Mucosa of gallbladder (tissue), 1 donor: Measurements from ENCODE around the gene SH3PXD2B. TPM values are rescaled to one million over a fixed set of nuclear protein-coding genes. Genes with fewer than 3 reads are reported as not detected.

Experiments
- DNase-seq: peaks from one replicate; pipeline ENCODE4 v3.0.0-alpha.2; 2020; ENCODE audit warnings: low spot score
- total RNA-seq: library from RNA; stranded (reverse); gene quantifications from one replicate; pipeline ENCODE4 v1.2.1, GENCODE V29; 2021
- donor health status: DM: no; HTN: no; CAD: no.

SH3PXD2B gene
- total RNA-seq = 30.6 TPM

DNA sequence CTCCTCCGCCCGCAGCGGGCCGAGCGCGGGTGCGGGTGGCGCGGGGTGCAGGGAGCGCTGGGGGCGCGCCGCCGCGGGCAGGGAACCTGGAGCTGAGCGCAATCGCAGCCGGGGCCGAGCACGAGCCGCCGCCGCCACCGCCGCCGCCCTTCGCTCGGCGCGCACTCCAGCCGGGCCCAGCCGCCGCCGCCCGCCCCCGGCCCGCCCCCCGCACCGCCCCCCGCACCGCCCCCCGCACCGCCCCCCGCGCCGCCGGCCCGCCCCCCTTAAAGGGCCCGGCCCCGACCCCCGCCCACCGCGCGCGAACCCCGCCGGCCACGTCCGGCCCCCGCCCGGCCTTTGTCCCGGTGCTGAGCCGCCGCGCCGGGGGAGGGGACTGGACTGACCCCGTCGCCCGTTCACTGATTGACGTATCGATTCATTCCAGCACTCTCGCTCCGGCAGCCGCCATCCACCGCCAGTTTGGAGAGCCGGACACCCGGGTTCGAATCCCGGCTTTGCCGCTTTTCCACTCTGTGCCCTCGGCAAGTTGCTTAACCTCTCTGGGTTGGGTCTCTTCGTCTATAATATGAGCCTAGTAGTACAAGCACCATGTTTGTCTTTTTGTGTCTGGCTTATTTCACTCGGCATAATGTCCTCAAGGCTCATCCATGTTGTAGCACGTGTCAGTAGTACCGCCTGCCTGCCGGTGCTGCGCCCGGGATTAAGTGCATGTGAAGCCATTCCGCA lies at the start of gene SH3PXD2B:
TSS of gene SH3PXD2B (minus strand) at position 168 of the 729 bp plus-strand sequence. CDS start 173 bp downstream, outside the sequence.
- DNase-seq = peak; percentile 75

DNA sequence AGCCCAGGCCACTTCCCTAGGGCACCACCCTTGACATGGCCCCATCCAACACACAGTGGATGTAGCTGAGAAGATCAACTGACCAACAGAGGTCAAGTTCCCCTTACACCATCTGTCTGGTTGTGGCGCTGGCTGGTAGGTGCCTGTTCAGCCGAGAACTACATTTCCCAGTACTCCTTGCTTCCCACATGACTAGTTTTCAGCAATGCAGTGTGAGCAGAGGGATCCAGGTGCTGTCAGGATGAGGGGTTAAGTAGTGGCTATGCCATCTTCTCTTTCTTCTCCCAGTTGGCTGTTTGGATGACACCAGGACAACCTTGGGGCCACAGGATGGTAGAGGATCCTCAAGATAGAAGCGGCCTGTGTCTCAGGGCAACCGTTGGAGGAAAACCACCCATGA lies 48.6 kb upstream of the SH3PXD2B start:
- DNase-seq = peak; percentile 5

DNA sequence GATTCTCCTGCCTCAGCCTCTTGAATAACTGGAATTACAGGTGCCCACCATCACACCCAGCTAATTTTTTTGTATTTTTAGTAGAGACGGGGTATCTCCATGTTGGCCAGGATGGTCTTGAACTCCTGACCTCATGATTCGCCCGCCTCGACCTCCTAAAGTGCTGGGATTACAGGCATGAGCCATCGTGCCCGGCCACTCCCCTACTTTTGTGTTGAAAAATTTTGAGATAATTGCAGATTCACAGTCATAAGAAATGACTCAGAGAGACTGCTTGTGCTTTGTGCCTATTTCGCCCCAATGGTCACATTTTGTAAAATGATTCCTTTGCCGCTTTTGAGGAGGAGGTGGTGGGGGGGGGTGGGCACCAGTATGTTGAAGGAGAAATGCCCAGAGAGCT lies 48.1 kb upstream of the SH3PXD2B start:
- DNase-seq = peak; percentile 5

DNA sequence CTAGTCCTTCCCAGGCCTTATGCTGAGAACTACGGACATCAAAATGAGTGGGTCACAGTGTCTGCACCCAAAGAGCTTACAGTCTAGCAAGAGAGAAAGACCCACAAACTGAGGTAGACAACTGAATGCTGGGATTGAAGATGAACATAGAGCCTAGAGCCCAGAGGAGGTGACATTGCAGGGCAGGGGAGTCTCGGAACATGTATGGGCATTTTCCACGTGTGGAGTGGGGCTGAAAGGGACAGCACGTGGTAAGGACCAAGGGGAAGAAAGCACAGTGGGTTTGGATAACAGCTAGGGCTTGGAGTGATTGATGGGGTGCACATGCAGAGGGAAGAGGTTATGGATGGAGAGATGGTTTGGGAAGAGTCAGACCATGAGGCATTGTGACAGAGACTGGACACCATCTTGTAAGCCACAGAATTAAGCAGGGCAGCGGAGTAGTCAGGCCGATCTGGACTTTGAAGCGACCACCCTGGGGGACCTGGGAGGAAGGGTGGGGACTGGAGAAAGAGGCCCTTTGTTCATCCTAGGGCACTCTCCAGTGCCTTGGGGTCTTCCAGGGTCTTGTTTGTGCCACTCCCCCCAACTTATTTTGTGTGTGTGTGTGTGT lies 47.5 kb upstream of the SH3PXD2B start:
- peak; percentile 2 for DNase-seq

DNA sequence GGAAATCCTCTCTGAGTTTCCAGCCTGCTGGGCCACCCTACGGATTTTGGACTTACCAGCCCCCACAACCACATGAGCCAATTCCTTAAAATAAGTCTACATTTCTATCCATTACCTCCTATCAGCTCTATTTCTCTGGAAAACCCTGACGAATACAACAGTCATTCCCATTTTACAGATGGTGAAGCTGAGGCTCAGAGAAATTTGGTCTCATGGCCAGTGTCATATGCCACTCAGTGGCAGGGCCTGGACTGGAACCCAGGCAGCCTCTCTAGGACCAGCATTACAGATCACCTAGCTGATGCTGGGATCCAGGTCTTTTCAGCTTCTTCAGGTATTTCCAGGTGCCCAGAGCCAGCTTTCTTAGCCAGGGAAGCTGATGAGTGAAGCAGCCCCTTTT lies 45.0 kb upstream of the SH3PXD2B start:
- DNase-seq = peak; percentile 1

DNA sequence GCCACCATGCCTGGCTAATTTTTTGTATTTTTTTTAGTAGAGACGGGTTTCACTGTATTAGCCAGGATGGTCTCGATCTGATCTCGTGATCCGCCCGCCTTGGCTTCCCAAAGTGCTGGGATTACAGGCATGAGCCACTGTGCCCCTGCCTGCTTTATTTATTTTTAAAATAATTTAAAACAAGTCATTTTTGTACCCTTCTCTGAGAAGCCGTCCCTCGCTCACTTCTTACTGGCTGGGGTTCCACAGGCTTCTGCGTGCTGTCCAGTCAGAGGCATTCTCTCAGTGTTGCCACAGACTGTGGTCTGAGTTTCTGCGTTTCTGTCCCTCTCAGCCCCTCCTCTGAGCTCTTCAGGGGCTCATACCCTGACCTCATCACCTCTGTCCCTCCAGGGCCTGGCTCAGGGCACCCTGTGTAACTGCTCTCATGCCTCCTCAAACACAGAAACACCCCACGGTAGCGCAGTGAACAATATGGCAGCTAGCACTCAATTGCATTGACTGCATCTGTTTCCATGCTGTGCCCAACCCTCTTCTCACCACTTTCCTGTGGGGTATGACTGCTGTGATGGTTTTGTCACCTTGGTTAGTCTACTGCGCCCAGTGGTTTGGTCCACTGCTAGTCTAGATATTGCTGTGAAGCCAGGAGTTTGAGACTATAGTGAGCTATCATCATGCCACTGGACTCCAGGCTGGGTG lies 44.3 kb upstream of the SH3PXD2B start:
- peak; percentile 4 for DNase-seq

DNA sequence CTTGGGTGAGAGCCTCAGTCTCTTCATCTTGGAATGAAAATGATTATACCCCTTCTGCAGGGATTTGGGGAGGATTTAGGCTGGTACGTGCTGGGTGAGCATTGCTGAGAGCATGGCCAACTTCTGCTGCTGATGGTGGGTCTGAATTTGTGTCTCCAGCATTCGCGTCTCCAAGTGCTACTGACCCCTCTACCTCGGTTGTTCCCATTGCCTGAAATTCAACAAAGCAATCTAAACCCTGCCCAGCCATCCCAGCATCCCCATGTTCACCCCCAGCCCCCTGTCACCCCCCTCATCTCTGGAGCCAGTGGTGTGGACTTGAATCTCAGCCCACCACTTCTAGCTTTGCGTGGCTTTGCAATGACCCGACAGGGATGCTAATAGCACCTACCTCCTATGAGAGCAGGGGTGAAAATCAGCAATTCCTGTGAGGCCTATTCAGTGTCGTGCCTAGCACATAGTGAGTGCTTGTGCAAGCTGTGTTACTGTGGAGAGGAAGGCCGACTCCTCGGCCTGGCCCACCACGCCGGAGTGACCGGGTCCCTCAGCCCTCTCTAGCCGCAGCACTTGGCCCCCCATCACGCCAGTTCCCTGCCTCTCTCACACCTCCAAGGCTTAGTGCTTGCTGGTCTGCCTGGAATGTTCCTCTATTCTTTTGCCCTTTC lies 43.4 kb upstream of the SH3PXD2B start:
- peak; percentile 6 for DNase-seq

DNA sequence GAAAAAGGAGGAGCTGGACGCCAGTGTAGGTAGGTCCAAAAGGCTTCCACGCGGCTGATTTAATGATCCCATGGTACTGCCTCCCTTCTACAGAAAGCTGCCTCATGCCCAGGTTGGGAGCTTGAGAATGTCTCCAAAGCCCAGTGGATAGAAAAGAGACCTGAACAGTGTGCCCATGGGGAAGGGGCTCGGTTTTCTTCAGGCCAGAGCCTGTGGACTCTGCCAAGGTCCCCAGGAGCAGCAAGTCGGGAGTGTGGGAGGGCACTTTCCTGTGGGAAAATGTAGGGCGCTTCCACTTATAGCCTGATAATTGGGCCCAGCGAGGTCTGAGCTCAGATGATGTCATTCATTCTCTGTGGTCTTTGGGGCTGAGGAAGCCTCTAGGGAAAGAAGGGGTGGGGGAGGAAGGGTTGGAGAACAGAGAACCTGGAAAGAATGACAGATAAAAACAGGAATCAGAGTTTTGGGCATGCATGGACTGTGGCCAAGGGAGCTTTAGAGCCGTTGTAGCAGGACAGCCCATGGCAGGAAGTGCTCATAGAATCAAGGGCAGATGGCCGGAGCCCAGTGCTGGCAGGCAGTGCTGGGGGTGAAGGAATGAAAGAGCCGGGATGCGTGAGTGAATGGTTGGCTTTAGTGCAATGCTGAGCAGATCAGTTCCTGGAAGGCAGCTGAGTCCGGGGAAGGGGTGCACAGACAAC lies 42.5 kb upstream of the SH3PXD2B start:
- DNase-seq = peak; percentile 11

DNA sequence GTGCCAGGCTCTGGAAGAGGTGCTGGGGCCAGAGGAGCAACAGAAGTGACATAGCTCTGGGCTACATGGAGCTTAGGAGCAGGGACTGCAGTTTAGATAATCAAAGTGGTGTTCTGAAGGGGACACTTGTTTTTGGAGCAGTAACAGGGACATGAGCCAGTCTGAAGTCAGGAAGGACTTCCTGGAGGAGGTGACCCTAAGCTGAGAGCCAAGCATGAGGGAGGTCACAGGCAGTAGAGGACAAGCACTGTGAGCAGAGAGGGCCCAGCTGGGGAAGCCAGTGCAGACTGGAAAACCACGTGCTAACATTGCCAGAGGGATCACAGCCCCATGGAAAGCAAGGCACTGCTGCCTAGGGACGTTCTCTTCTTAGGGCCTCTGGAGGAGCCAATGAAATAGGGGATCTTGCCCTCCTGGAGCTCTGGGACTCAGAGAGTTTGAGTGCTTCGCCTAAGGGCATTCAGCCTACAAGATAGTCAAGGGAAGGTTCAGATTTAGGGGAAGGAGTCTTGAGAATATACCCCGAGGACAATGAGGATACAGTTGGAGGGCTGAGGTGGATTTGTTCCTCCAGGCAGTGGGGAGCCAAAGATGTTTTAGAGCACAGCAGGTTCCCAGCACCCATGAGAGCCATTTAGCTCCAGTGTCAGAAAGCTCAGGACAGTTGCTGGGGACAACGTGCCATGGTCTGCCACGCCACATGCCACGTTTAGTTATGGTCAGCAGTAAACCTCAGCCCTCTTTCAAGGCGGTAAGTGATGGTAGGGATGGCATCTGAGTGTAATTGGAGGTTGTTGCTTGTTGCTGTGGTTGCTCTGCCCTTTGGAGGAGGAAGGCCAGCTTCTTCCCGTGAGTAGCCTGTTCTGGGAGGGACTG lies 40.5 kb upstream of the SH3PXD2B start:
- peak; percentile 9 for DNase-seq

DNA sequence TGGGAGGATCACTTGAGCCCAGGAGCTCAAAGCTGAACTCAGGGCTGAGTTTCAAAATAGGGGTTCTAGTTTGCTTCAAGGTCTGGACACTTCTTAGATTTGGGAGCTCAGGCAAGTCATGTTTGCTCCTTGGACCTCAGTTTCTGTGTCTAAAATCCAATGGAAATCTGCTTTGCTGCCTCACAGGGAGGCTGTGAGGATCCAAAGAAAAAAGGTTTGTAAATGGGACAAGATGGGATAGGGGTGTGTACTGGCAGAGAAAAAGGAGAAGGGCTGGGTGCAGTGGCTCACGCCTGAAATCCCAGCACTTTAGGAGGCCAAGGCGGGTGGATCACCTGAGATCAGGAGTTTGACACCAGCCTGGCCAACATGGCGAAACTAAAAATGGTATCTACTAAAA lies 39.6 kb upstream of the SH3PXD2B start:
- DNase-seq = no peak

DNA sequence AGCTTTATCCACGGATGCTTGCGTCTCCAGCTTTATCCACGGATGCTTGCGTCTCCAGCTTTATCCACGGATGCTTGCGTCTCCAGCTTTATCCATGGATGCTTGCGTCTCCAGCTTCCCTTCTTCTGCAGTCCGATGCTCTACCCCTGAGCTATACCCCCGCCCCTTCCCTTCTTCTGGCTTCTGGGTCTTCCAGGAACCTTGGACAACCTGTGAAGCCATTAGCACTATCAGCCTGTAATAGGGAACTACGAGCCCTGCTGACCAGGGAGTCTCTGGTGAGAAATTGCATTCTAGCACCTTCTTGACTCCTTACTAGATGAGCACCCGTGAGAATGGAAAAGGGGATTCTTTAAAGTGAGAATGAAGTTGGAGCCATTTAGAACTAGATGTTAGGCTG lies 39.1 kb upstream of the SH3PXD2B start:
- DNase-seq = no peak

DNA sequence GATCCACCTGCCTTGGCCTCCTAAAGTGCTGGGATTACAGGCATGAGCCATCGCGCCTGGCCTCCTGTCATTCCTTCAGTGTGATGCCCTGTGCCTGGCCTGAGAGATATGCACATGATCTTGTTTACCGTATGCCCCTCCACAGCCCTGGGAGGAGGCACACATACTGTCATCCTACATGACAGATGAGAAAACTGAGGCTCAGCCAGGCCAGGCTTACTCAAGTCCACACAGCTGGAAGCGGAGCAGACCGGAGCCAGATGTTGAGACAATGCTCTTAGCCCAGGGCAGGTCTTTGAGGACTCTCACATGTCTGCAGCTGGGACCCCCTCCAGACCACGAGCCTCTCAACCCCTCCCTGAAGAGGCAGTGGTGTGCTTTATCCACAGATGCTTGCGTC lies 38.7 kb upstream of the SH3PXD2B start:
- peak; percentile 21 for DNase-seq

DNA sequence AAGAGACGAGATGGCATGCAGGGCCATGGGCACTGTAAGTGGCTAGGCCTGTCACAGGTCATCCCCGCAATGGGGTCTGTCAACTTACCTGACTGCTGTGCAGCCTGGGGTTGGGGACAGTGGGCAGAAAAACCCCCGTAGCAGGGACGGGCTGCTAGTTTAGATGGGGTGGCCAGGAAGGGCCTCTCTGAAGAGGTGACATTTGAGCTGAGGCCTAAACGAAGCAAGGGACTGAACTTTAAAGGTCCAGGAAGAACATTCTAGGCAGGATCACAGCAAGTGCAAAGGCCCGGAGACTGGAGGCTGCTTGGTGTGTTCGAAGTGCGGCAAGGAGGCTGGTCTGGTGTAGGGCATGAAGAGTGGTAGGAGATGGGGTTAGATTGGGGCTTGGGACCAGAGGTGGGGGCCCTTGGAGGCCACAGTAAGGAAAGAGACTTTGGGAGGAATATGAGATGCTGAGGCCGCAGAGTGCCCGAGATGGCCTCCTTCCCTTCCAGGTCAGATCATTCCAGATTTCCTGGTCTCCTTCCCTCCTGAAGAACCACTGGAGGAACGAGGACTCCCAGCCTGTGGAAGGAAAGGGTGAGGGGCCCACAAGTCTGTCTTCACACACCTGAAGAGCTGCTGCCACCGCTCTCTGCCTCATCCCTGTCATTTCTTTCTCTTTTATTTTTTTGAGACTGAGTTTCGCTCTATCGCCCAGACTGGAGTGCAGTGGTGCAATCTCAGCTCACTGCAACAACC lies 37.9 kb upstream of the SH3PXD2B start:
- no peak for DNase-seq

DNA sequence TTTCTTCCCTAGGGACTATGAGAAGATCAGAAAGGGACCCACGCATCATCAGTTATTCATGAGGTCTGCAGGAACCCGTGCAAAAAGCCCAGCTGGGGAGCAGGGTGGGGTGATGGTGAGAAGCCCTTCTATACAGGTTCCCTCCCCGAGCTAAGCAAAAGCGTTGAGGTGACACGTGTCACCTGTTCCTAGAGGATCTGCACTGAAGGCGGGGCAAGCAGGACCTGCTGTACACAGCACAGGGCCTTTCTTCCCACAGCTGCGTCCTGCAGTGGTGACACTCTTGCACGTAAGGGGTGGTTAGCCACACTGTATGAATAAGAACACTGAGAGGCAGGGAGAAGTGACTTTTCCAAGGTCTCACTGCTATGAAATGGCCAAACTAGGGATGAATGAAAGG lies 37.2 kb upstream of the SH3PXD2B start:
- DNase-seq = no peak

DNA sequence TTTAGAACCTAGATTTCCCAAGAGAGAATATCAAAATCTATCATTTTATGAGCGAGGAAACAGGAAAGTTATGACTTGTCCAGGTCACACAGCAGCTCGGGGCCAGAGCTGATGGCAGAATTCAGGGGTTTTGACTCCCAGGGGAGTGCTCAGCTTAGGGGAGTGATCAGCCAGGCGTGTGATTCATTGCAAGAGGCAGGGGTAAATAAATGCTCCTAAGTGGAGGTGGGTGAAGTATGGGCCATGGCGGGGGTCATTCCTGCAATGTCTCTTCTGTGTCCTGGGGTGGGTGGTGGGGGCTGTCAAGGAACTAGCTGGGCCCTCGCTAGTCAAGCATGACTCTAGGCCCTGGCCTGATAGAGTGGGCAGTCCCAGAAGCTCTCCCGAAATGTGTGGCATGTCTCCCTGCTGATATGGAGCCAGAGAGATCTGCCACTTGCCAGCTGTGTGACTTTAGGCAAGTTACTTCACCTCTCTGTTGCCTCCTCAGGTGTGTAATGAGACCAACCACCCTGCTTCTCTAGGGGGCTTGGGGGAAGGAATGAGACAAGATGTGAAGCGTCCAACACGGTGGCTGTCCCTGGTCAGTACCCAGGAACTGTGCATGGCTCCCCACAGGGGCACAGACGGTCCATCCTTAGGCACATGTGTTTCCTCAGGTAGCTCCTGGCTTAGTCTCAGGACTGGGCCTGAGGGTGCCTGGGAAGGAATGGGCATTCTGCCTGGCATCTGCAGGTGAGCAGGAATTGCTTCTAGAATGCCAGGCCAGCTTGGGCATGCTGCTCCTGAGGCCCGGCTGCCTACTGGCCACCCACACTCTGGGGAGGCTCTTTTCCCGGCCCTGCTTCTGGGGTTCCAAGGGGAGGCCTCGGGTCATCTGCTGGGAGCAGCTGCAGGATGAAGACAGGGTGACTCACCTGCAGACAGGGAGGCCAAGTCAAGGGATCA lies 36.5 kb upstream of the SH3PXD2B start:
- no peak for DNase-seq

DNA sequence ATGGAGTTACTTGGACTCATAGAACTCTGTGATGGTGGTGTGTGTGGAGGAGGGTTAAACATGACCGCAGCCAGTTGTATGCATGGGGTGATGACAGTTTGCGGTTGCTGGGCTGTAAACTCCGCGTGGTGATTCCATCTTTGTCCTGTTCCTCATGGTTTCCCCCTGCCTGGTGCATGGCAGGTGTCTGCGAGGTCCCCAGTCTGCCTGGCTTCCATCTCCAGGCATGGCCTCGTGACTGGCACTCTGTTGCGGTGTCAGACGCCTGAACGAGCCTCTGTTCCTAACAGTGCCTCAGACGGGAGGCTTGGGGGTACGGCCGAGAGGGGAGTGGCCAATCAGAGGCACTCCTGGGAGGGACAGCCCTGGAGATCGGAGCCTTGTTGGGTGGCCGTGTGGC lies 33.9 kb upstream of the SH3PXD2B start:
- no peak for DNase-seq

DNA sequence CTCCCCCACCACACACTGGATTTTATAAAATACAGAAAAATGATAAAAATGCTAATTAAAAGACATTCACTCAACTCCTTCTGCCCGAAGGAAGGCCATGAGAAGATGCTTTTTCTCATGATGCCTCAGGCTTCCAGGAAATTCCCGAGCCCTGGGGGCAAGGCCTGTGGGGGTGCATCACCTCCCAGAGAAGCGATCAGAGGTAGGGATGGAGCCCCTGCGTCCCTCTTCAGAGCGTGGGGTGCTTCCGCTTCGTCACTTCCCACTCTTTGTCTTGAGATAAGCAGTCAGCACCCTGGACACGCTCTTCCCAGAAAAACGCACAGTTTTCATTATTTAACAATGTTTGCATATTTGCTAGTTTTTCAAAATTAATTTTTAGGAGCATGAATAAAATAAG lies 33.3 kb upstream of the SH3PXD2B start:
- no peak for DNase-seq

DNA sequence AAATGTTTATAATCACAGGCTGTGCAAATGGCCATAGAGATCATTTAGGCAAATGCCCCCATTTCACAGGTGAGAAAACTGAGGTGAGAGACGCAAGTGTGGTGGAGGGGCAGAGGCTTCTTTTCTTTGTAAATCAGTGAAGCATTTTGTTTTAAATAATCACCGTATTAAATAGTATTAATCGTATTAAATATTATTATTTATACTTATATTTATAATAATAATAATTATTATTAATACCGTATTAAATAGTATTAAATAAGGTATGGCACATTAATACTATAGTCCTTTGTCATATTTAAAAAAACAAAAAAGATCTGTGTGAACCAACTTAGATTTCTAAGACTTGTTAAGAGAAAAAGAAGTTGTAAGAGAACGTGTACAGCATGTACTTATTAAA lies 32.6 kb upstream of the SH3PXD2B start:
- DNase-seq = no peak

DNA sequence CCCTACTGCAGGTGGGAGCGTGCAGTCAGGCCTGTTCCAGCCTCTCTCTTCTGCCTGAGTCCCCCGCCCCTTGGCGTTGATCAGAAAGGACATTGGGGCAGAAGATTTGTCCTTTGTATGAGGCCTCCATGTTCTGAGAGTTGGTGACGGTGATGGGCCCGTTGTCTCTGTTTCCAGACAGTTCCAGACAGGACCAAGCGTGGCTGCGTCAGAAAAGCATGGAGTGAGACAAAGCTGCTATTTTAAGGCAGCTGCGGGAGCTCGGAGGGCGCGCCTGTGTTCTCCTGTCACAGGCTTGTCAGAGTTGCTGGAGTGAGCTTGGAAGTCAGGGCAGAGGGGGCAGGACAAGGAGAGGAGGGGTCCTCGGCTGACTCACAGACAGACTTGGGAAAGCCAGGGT lies 32.1 kb upstream of the SH3PXD2B start:
- no peak for DNase-seq
